K562 (cell line): ENCODE measurements around the gene KCTD1.

Experiments used
- BRD4 ChIP-seq: fragments of 200-600 bp; sonication (generic); IDR thresholded peaks from 2 replicates; pipeline ENCODE4 v1.6.1; 2017; ENCODE audit warnings: inconsistent platforms
- CBFA2T3 ChIP-seq: fragments of 450-650 bp; IDR thresholded peaks from 2 replicates; pipeline ENCODE4 v1.6.1; 2017
- CTCF ChIP-seq, 3 experiments: IDR thresholded peaks in 2 of 3; conservative IDR thresholded peaks in 1 of 3; 2 replicates each; pipeline ENCODE4 v1.5.1; 2011 to 2012; ENCODE audit warnings: low read length in 3 of 3, mild to moderate bottlenecking in 3 of 3, control low read depth in 2 of 3, improper control_type of control experiment in 1 of 3, inconsistent platforms in 1 of 3, low read depth in 1 of 3, mixed read lengths in 1 of 3, moderate library complexity in 1 of 3; ENCODE audit not compliant: insufficient read depth in 2 of 3
- EZH2 ChIP-seq: IDR thresholded peaks from 2 replicates; pipeline ENCODE4 v1.6.1; 2012; ENCODE audit warnings: low read depth, mild to moderate bottlenecking, inconsistent platforms, low read length, borderline replicate concordance
- JUNB ChIP-seq: fragments of 450-650 bp; formaldehyde crosslinking; conservative IDR thresholded peaks from 2 replicates; pipeline ENCODE4 v1.4.0; 2020; ENCODE audit warnings: mild to moderate bottlenecking
- L3MBTL2 ChIP-seq: fragments of 450-650 bp; IDR thresholded peaks from 2 replicates; pipeline ENCODE4 v1.6.1; 2016; ENCODE audit warnings: mild to moderate bottlenecking, moderate library complexity
- NFIX ChIP-seq: fragments of 250-450 bp; sonication (Bioruptor Pico); IDR thresholded peaks from 2 replicates; pipeline ENCODE4 v1.4.0; 2020; ENCODE audit warnings: low read depth, mild to moderate bottlenecking, moderate library complexity
- POLR2A ChIP-seq: fragments of 450-650 bp; conservative IDR thresholded peaks from 2 replicates; pipeline ENCODE4 v1.6.1; 2016
- POLR2AphosphoS5 ChIP-seq: IDR thresholded peaks from 2 replicates; pipeline ENCODE4 v1.6.1; 2011; ENCODE audit warnings: mild to moderate bottlenecking, low read depth, low read length, moderate library complexity; ENCODE audit not compliant: control insufficient read depth, insufficient read depth
- PTRF ChIP-seq: fragments of 450-650 bp; IDR thresholded peaks from 2 replicates; pipeline ENCODE4 v1.6.1; 2016; ENCODE audit warnings: mild to moderate bottlenecking, missing genetic modification characterization, missing compliant biosample characterization
- ZNF23 ChIP-seq: fragments of 250-450 bp; sonication (Bioruptor Pico); IDR thresholded peaks from 2 replicates; pipeline ENCODE4 v1.4.0; 2020; ENCODE audit warnings: mild to moderate bottlenecking
- ZNF655 ChIP-seq: fragments of 250-450 bp; sonication (Bioruptor Pico); IDR thresholded peaks from 2 replicates; pipeline ENCODE4 v1.5.0; 2021

GRCh38 chr18:26535630-26536029, 12.7 kb downstream of the KCTD1 start:
- TF ChIP-seq EZH2 (no peak), ZNF23 (CRISPR knock-in tag) (no peak), JUNB (no peak), CTCF (IDR thresholded peaks at IDR 0.05 in 2 of 3, conservative IDR thresholded peaks at IDR 0.05 in 1 of 3; ENCODE audit: insufficient read depth in 2 of 3, low read depth in 1 of 3, low read length in 3 of 3) (no peak), PTRF (tag) (no peak), POLR2A (no peak), ZNF655 (CRISPR knock-in tag) (no peak), CBFA2T3 (no peak), L3MBTL2 (no peak), BRD4 (no peak), POLR2AphosphoS5 (no peak), NFIX (CRISPR knock-in tag) (no peak)
